ENCODE measurements around the gene NEURL4.

NEURL4 gene

DNA sequence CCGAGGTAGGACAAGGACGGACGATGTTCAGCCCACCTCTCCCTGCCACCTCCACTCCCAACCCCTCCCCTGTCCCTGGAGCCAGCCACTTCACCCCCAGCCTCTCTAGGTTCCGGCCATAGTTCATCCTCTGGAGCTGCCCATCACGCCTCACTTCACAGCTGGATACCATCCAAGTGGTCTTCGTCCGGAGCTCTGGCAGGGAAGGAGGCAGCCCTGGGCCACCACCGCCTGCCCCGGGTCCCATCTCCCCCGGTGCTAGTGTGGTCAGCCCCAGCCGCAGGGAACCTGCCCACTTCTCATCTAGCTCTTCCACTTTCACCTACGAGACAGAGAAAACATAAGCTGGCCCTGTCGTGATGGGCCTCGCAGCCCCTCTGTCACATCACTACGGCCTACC is 7.7 kb downstream of the NEURL4 start:
- no peak for DNase-seq

DNA sequence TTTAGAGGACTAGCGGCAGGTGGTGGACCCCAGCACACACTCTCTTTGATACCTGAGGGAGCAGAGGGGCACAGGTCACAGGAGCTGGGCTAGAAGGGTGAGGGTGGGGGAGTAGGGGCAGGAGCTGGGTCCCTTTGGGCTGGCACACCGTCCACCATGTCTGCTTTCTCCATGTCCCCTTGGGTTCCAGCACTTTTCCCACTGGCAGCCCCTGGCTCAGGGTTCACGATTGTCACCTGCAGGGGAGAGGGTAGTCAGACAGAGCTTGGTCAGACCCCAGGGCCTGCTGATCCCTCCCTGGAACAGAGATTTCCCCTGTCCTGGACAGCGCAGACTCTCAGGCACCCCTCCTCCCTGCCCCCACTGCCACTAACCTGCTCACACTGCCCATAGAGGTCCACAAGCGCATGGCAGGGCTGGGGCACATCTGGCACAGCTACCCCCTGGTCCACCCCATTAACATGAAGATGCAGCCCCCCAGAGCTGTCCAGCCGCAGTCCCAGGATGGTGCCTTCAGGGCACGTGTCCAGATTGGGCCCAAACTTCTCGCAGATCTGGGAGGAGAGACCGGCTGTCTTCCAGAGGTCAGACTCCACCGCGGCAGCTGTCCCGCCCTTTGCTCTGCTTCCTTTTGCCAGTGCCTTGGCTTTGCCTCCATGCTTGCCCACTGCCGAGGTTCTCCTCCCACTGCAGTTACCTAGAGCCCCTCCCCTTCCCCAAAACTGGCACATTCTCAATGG is 10.8 kb downstream of the NEURL4 start:
- no peak for DNase-seq

DNA sequence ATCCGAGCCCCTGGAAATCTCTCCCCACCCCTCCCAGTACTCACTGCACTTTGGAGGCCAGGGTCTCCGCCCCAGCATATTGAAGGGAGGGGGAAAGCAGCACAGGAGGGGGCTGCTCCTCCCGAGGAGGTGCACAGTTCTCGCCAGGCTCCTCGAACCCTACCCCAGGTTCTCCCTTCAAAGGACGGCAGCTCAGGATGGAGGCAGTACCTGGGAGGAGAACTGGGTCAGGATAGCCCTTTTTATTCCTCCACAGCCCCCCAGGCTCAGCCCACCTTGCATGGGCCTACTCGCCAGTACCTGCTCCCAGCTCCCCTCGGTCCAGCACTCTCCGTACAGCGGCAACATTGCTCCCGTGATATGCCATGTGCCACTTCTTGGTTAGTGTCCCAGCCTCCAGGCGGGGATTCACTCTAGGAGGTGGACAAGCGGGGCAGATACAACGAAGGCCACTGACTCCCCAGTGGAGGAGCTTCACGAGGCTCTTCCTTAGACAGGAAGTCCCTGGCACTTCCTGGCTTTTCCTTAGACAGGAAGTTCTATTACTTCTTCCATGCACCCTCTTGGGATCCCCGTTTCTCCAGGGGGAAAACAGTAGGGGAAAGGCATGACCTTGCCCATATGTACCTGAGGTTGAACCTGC is 11.9 kb downstream of the NEURL4 start:
- no peak for DNase-seq

DNA sequence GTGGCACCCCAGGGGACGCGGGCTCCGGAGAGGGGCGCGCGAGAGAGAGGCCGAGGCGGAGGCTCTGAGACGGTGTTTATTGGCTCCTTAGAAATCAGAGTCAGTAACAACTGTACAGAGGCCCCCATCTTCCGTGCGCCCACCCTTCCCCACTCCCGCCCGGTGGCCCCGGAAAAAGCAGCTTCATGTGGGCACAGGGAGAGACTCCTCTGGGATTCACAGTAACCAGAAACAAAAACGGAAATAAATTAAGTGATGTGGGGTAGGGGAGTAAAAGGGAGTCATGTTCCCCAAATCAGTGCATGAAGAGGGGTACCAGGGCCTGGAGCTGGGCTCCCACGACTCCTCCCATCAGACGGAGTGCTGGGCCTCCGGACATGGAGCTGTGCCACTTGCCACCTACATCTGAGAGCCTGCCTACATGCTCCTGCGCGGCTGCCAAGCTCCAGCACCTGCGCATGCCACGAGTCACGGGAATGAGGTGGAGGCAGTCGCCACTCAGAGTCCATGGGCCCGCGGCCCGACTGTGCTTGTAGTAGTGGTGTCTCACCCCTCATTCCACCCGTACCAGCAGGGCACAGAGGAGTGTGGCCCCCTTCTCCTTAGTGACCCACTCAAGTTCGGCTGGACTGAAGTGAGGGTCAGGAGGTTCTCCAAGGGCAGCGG is 13.4 kb downstream of the NEURL4 start:
- no peak for DNase-seq

DNA sequence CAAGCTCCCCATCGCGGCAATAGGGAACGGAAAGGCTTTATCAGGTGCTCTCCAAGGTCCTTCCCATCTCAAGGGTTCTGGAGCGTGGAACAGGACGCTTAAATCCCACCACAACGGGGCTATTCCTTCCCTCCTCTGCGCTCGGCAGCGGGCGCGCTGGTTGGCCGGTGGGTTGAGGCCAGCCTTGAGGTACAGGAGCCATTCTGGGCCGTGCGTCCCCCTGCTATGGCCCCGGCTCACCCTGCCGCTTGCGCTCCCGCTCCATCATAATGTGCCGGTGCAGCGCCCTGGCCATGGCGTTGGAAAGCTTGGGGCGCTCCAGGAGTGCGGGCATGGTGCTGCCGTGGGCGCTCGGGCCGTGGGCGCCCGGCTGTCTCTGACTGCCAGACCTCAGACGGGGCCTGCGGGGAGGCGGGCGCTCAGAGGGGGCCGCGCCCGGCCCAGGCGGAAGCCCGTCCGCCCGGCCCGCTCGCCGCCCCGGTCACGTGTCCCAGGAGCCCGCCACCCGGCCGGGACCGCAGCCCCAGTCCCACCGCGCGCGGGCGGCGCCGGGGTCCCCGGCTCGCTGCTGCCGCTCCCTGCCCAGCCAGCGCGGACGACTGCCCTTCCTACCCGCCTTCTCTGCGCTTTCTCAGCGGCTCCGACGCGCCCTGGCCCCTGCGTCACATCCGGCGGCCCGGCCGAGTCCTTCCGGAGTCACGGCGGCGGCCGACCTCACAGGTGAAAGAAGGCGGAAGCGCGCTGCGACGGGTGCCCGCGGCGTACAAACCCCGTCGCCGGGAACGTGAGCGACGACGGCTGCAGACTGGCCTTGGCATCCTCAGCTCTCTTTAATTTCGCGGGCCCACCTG is 14.2 kb downstream of the NEURL4 start, which contains the start of gene GPS2:
Gene GPS2 (minus strand): TSS at position 642 of the 851 bp plus-strand sequence. CDS start 308 bp downstream, at position 334.
- DNase-seq, result peak; percentile 72

DNA sequence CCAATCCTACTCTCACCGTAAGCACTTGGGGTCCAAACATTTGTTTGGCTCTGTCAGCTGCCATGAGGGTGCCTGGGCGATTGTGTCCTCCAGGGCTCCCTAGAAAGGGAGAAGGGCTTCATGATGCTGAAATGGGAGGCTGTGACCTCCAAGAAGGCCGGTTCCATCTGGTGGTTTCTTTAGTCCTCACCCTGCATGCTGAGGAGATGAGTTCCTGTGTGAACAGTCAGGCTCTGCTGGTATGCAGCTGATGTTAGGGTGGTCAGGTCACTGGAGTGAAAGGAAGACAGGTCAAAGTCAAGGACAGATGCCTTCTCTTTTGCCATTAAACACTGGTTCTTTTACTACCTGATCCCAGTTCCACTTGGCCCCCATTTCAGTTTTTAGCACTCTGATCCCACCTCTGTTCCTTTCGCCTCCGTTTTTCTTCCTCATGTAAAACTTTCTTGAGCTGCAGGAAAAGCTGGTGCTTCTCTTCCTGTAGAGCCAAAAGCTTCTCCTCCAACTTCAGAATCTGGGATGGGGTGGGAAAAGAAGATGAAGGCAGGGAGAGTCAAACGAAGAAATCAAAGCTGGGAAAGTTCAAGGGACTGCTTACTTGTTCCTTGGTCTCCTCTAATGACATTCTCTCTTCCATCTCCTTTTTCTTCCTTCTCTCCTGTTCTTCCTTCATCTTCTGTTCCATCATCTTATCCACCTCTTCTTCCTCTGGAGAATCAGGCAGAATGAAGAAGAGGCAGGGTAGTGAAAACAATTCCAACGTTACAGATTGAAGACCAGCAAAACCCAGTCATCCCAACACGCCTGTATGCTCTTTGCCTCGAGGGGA is 15.0 kb downstream of the NEURL4 start:
- no peak for DNase-seq

DNA sequence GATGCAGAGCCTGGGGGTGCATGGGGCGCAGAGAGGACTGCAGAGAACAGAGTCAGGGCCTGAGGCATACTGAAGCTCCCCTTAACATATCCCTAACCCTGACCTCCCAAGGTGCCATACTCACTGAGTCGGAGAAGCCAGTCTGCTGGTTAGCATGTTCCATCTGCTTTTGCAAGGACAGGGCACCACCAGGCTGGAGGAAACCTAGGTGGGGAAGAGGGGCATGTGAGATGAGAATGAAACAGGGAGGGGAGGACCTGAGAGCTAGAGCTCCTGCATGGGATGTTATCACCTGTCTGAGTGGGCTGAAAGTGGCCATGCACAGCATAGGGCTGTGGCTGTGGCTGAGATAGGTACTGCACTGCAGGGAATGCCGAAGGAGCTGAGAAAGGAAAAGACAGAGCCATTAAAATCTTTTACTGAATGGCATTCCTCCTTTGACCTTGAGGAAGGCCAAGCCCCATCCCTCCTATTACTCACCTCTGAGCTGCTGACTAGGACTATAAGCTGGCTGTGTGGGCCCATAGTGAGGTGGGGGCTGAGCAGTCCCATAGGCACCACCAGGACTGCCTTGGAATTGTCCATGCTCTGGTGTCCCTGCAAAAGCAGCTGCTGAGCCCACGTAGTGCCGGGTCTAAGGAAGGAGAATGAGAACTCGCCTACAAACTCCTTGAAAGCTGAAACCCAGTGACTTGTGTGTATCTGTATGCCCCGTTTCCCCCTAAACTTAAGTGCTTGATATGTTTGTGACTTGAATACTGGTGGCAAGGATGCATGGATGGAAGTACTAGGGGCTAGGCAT is 15.8 kb downstream of the NEURL4 start:
- no peak for DNase-seq

DNA sequence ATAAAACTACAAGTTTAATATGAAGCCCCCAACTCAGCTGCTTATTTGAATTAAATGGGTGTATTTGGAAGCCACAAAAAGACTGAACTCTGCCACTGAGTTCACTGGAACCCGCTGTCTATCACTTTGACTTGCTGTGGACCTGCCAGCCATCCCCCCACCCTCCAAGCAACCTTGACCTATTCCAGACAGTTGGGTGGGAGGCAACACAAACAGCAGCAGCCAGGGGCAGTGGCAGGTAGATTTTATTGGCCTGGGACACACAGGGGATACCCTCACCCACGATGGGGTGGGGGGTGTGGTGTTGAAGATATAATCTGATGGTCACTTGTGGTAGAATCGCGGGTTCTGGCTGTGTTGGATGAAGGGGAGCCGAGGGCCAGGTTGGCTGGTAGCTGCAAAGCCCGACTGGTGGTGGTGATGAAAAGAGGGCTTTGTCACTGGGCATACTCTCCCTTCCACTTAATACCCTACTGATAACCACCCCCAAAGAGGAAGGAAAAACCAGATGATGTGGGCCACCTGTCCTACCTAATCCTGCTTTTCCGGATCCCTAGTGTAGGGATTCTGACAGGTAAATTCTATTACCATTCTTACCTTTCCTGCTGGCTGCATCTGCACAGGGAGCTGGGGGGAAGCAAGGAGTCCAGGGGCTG is 16.6 kb downstream of the NEURL4 start:
- DNase-seq, result no peak

DNA sequence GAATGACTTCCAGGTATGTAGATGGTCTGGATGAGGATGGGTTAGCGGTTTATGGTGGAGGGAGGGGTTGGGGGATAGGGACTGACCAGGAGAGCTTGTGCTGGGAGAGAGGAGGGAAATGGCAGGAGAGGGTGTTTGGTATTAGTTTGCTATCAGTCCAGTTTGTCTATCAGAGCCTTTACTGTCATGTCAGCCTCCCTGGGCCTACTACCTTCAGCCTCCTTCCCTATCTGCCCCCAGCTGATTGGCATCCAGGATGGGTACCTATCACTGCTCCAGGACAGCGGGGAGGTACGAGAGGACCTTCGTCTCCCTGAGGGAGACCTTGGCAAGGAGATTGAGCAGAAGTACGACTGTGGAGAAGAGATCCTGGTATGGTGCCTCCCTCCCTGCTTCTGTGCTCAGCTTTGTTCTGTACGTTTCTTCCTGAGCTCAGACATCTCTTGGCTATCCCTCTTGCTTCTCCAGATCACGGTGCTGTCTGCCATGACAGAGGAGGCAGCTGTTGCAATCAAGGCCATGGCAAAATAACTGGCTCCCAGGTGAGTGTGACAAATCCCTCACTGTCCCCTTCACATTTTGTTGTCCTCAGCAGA is 17.9 kb downstream of the NEURL4 start:
- no peak for DNase-seq

DNA sequence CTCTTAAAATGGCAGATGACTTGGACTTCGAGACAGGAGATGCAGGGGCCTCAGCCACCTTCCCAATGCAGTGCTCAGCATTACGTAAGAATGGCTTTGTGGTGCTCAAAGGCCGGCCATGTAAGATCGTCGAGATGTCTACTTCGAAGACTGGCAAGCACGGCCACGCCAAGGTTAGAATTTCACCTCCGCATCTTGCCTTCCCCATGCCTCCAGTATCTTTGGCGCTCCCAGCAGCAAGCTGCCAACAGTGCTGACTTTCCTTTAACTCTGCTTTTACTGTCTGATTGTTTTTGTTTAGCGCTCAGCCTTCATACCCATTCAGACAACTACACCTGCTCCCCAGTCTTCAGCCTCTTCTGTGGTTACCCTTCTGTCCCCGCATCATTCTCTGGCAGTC is 19.5 kb downstream of the NEURL4 start:
- DNase-seq, result no peak

DNA sequence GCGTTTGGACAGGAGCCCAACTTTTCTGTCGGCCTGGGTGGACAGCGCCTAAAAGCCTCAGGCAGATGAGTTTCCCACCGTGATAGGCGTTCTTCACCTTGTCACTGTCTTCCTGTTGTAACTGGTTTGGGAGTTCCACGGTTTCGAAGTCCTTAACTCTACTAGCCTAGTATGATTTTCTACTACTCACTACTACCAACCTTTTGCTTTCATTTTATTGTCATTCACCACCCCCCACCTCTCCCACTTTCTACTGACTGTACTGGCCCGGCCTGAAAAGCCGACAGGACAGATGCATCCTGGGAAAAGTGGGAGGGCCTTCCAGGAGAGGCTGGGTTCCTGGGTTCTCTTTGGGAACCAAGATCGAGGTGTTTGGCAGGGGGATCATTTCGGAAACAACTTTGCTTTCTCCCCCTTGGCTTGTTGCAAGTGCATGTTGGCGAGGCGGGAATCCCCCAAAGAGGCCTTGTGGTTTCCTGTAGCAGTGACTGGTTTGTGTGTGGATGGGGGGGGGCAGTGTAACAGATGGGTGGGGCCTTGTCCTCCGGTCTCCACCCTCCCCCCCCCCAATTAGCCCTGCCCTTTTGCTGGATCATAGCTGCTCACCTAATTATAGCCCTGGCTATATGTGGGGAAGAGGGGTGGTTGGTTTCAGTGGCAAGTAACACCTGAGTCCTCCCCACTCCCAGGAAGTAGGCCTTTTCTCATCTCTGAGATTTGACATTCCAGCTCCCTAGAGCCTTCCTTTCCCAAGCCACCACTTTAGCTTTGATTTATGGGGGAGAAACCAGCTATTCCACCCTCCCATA is 20.3 kb downstream of the NEURL4 start:
- DNase-seq, result peak; percentile 78

DNA sequence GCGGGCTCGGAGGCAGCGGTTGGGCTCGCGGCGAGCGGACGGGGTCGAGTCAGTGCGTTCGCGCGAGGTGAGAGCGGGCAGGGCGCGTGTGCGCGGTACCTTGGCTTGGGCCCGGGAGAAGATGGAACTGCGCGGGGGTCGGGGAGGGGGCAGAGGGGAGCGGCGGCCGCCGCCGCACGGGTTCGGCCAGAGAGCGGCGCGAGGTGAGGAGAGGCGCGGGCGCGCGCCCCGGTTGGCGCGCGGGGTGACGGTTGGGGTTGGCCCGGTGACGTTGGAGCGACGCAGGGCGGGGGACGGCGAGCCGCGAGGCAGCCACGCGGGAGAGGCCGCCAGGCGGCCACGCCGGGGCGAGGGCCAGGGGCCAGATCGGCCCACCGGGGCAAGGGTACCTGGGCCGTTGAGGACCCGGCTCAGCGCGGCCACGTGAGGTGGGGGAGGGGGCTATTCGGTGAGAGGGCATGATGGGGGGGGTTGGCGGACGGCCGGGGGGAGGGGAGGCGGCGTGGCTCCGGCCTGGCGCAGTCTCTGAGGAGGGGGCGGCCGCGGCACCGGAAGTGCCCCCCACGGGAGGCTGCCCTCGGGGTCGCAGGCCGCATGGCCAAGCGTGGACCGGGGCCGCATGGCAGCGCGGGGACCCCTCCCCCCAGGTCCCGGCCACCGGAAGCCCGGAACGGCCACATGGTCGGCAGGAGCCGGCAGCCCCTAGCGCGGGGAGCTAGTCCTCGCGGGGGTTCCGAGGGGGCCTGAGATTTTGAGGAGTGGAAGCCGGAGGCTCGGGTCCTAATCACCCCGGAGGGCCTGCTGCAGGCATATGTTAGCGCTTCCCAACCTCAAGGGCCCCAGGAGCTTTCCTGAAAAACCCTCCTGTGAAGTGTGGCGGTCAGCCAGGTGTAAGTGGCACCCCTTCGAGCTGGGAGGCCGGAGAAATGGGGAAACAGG is 21.2 kb downstream of the NEURL4 start:
- DNase-seq, result peak; percentile 17

DNA sequence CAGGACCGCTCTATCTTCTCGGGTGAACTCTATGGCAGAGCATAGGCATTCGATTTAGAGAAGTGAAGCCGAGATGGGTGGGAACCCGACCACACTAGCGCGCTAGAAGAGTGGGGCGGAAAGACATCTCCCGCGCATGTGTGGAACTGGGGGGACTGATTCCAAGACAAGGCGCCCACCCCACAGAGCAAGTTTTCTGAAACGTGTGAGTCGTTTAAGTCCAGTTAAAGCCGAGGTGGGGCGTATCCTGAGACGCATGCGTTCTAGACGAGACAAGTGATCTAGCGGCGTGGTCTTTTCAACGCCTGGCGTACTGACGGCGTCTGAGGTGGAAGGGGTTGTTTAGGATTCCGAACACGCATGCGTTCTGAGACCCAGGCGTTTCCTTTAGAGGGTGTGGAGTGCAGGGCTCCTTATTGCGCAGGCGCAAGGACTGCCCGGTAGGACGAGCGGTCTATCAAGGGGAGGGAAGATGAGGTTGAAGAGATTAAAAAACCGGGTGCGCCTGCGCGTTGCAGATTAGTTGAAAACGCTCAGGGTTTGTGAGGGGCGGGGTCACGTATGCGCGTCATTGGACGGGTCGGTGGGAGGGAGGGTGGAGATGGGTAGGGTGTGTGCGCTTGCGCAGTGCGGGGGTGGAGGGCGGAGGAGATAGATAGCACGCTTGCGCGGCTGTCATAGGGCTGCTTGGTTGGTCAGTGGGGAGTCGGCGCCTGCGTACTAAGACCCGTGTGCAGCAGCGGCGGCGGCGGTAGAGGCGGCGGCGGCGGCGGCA is 22.0 kb downstream of the NEURL4 start, which contains the start of gene EIF5A:
Gene EIF5A (plus strand): TSS at position 718 of the 775 bp plus-strand sequence. CDS start 2,008 bp downstream, outside the sequence.
- peak; percentile 100 for DNase-seq

DNA sequence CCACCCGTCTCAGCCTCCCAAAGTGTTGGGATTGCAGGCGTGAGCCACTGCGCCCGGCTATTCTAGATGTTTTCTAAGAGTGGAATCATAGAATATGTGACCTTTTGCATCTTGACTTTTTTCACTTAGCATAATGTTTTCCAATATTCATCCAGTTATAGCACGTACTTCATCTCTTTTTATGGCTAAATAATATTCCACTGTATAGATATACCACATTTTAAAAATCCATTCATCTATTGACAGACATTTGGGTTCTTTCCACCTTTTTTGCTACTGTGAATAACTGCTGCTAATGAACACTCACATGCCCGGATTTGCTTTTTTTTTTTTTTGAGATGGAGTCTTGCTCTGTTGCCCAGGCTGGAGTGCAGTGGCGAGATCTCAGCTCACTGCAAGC is 25.0 kb downstream of the NEURL4 start:
- DNase-seq, result no peak

DNA sequence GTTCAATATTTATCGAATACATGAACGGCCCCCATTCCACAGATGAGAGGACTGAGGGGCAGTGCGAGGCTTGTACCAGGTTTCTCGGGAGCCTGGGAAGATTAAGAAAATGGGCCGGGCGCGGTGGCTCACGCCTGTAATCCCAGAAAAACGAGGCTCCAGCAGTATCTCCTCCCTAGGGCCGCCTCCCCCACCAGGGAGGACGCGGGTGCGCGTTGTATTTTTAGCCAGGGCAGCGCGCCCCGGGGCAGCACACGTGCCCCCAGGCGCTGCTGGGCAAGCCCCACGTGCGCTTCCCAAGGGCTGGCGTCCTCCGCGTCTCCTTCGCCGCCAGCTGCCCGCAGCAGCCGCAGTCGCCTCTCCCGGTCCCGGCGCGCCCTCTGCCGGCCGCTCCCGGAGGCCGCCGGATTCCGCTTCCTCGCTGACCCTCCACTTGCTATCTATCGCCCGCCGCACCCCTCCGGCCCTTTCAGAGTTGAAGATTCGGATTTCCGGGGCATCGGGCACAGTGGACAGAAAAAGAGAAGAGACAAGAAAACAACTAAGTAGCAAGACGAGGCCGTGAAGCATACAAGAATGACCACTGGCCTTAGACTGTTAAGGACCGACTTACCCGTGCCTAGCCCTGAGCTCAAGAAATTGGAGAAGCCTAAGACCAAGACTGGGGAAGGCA is 32.8 kb downstream of the NEURL4 start:
- peak; percentile 65 for DNase-seq
